Brain microvascular endothelial cell (primary cell): ENCODE data around the gene CFAP161.
A peak's percentile ranks its signal among the peaks of the same experiment; 100 is the strongest.

Source experiments
- DNase-seq: peaks from one replicate; pipeline ENCODE4 v3.0.0-alpha.2; 2020
- H3K27ac ChIP-seq: fragments of 250-450 bp; sonication (Bioruptor Pico); 2 replicates; pipeline ENCODE4 v1.5.1; 2020; ENCODE audit warnings: mild to moderate bottlenecking, moderate library complexity
- H3K27me3 ChIP-seq: fragments of 250-450 bp; sonication (Bioruptor Pico); replicated peaks from 2 replicates; pipeline ENCODE4 v1.5.1; 2020; ENCODE audit warnings: mild to moderate bottlenecking
- H3K36me3 ChIP-seq: fragments of 250-450 bp; sonication (Bioruptor Pico); replicated peaks from 2 replicates; pipeline ENCODE4 v1.5.1; 2020; ENCODE audit warnings: mild to moderate bottlenecking
- H3K4me3 ChIP-seq: 2 replicates; pipeline ENCODE4 v1.5.1; 2011; ENCODE audit warnings: low read depth, mild to moderate bottlenecking, control low read depth, low read length, moderate library complexity
- CTCF ChIP-seq: IDR thresholded peaks from 2 replicates; pipeline ENCODE4 v1.5.1; 2011; ENCODE audit warnings: low read depth, mild to moderate bottlenecking, moderate library complexity, low read length, control low read depth, inconsistent platforms; ENCODE audit errors: missing control alignments
- in situ Hi-C: cut with HindIII; loops from 2 replicates; pipeline ENCODE4 v1.10.0; 2017; ENCODE audit warnings: low sequenced_read_pairs, low pct_ligation_motif_present

CFAP161 gene

GRCh38 chr15:81161160-81161673 lies 27.1 kb downstream of the CFAP161 start:
- Histone ChIP-seq H3K36me3 (no peaks in the 10 kb centered on the region), H3K27me3 (no peaks in the 10 kb centered on the region), H3K4me3 (no peak overlapping the region), H3K27ac (no peak overlapping the region)
- in situ Hi-C loops: no loop called here
- no peak for TF ChIP-seq CTCF
- no peak for DNase-seq

- no peak overlapping the region for H3K4me3 ChIP-seq
- in situ Hi-C loops: no loop called here
- H3K36me3 ChIP-seq: no peaks in the 10 kb centered on the region
- TF ChIP-seq CTCF: no peak
- no peak overlapping the region for H3K27ac ChIP-seq
- no peak for DNase-seq
- H3K27me3 ChIP-seq: no peaks in the 10 kb centered on the region
Observed at GRCh38 chr15:81161851-81162250, 27.8 kb downstream of the CFAP161 start.

- H3K27ac ChIP-seq: no peak overlapping the region
- in situ Hi-C loops: no loop called here
- no peaks in the 10 kb centered on the region for H3K36me3 ChIP-seq
- no peaks in the 10 kb centered on the region for H3K27me3 ChIP-seq
- H3K4me3 ChIP-seq: no peak overlapping the region
- peak; percentile 36 for DNase-seq
- peak; percentile 39 for TF ChIP-seq CTCF
Observed at GRCh38 chr15:81163961-81164800, 30.1 kb downstream of the CFAP161 start.

- TF ChIP-seq CTCF: no peak
- no peak for DNase-seq
Observed at GRCh38 chr15:81165535-81165934, 31.5 kb downstream of the CFAP161 start.

GRCh38 chr15:81166636-81167305 lies 32.7 kb downstream of the CFAP161 start:
- in situ Hi-C loops: no loop called here
- no peaks in the 10 kb centered on the region for H3K27me3 ChIP-seq

More at GRCh38 chr15:81165535-81165934, 31.5 kb downstream of the CFAP161 start:
- H3K27ac ChIP-seq: no peak overlapping the region
- in situ Hi-C loops: no loop called here
- H3K4me3 ChIP-seq: no peak overlapping the region
- H3K27me3 ChIP-seq: no peaks in the 10 kb centered on the region
- H3K36me3 ChIP-seq: no peaks in the 10 kb centered on the region

More at GRCh38 chr15:81166636-81167305, 32.7 kb downstream of the CFAP161 start:
- no peak for DNase-seq
- TF ChIP-seq CTCF: no peak
- H3K27ac ChIP-seq: no peak overlapping the region
- no peaks in the 10 kb centered on the region for H3K36me3 ChIP-seq
- H3K4me3 ChIP-seq: no peak overlapping the region
